GM06990 (cell line): ENCODE measurements around the gene CEP128.

Experiments used
- DNase-seq: peaks from one replicate; pipeline ENCODE4 v3.0.0-alpha.2; 2011; ENCODE audit not compliant: insufficient read length; ENCODE audit errors: extremely low read depth
- H3K27me3 ChIP-seq: replicated peaks from 2 replicates; pipeline ENCODE4 v1.6.0; 2011; ENCODE audit warnings: low read length; ENCODE audit not compliant: control insufficient read depth, insufficient read depth
- H3K36me3 ChIP-seq: 2 replicates; pipeline ENCODE4 v1.5.1; 2011; ENCODE audit warnings: low read length; ENCODE audit not compliant: control insufficient read depth, insufficient read depth
- H3K4me3 ChIP-seq: replicated peaks from 2 replicates; pipeline ENCODE4 v1.5.1; 2011; ENCODE audit warnings: low read depth, mild to moderate bottlenecking, control low read depth, low read length
- CTCF ChIP-seq: IDR thresholded peaks from 2 replicates; pipeline ENCODE4 v1.5.1; 2011; ENCODE audit warnings: low read length, control low read depth, mild to moderate bottlenecking, inconsistent platforms; ENCODE audit not compliant: insufficient read depth, poor library complexity, severe bottlenecking

CEP128 gene

GRCh38 chr14:80586131-80586530 lies 355.4 kb downstream of the CEP128 start:
- TF ChIP-seq CTCF: no peak
- H3K27me3 ChIP-seq: no peaks in the 10 kb centered on the region
- DNase-seq: no peak
- H3K4me3 ChIP-seq: no peak overlapping the region
- H3K36me3 ChIP-seq: no peaks in the 10 kb centered on the region

DNA sequence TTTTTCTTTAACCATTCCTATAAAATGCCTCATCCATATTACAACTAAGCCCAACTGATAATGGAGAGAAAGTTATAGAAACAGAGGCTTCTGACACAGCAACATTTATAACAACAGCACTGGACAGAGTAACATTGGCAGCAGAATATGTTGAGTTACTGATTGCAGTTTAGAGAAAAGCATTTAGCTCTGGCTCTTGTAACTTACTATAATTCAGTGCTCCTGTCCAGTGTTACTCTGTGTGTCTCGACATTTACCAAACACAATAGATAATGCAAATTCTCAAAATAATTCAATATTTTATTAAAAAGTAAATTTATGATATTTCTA lies 356.1 kb downstream of the CEP128 start:
- no peak overlapping the region for H3K4me3 ChIP-seq
- no peaks in the 10 kb centered on the region for H3K36me3 ChIP-seq
- H3K27me3 ChIP-seq: no peaks in the 10 kb centered on the region
- no peak for TF ChIP-seq CTCF
- DNase-seq: no peak

DNA sequence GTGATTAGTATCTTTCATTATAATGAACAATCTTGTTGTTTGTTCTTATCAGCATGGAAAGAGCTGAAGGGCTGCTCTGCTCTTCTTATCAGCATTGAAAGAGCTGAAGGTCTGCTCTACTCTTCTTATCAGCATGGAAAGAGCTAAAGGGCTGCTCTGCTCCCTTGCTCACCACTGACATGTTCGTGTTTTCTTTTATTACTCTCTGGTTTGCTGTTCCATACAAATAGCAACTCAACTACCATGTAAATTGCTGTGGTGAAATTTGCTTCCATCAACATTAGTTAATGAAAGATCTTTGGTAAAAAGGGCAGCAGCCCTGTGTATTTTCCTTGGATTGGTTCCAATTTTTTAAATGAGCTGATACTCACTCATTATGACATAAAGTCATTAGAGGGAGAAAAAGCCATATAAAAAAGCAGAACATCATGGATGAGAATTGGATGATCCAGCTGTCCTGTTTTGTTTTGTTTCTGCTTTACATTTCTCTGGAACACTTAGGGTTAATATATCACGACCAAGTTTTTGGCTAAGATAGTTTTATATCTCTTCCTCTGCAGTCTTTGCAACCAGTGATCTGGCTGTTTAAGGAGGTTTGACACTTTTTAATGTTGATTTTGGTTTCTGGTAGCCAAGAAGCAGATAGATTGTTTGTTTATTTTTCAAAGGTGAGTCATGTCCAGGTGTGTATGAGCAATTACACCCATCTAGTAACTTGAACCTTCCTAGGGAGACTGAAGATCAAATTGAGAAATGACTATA lies 356.6 kb downstream of the CEP128 start:
- TF ChIP-seq CTCF: no peak
- Histone ChIP-seq H3K4me3 (no peak overlapping the region), H3K36me3 (no peaks in the 10 kb centered on the region), H3K27me3 (no peaks in the 10 kb centered on the region)
- DNase-seq: no peak

- no peak for DNase-seq
- TF ChIP-seq CTCF: no peak
Measured at GRCh38 chr14:80577599-80577998, 363.9 kb downstream of the CEP128 start.

DNA sequence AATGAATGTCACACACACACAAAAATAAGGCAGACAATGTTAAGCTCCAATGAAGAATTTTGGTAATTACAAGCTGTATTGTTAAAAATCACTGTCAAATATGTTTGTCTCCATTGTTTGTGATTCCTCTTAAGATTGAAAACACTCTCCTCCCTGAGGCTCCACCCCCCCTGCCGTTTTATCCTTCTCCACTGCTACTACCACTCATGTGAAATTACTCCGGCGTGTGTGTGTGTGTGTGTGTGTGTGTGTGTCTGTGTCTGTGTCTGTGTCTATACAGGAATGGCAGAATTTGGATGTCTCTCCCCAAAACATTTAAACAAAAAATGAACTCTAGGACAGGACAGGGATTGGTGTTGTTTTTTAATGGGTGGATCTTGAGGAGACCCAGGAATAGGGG lies 365.1 kb downstream of the CEP128 start:
- no peaks in the 10 kb centered on the region for H3K36me3 ChIP-seq
- no peak for DNase-seq
- no peak for TF ChIP-seq CTCF

More at GRCh38 chr14:80577599-80577998, 363.9 kb downstream of the CEP128 start:
- Histone ChIP-seq H3K36me3 (no peaks in the 10 kb centered on the region), H3K4me3 (no peak overlapping the region), H3K27me3 (no peaks in the 10 kb centered on the region)

DNA sequence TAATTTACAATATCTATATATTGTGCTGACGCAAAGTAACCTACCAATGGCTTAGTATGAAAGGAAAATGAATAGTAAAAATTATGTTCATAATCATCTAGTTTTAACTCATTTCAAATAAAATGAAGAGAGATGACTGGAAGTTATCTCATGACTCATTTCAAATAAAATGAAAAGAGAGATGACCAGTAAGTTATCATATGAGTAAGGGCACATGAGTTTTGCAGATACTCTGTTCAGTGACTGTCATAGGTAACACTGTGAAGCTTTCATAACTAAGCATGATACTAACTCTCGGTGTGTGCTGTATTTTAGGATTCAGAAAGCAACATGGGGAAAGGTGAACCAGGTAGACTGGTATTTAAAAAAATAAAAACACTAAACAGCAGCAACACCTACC lies 365.8 kb downstream of the CEP128 start:
- no peak for DNase-seq
- TF ChIP-seq CTCF: no peak
- Histone ChIP-seq H3K4me3 (no peak overlapping the region), H3K36me3 (no peaks in the 10 kb centered on the region), H3K27me3 (no peaks in the 10 kb centered on the region)

More for the DNA sequence above, 365.1 kb downstream of the CEP128 start:
- Histone ChIP-seq H3K4me3 (no peak overlapping the region), H3K27me3 (no peaks in the 10 kb centered on the region)
